BE2C (cell line): ENCODE measurements around the gene GPR3.

ENCODE experiments used
- DNase-seq: peaks from one replicate; pipeline ENCODE4 v3.0.0-alpha.2; 2020
- H3K27me3 ChIP-seq: fragments of 250-450 bp; sonication (Bioruptor Pico); 2 replicates; pipeline ENCODE4 v1.5.1; 2020; ENCODE audit warnings: mild to moderate bottlenecking
- H3K36me3 ChIP-seq: fragments of 250-450 bp; sonication (Bioruptor Pico); 2 replicates; pipeline ENCODE4 v1.5.1; 2020; ENCODE audit warnings: mild to moderate bottlenecking
- H3K4me1 ChIP-seq: fragments of 250-450 bp; sonication (Bioruptor Pico); 2 replicates; pipeline ENCODE4 v1.5.1; 2020
- H3K4me3 ChIP-seq: 2 replicates; pipeline ENCODE4 v1.5.1; 2011; ENCODE audit warnings: low read depth, low read length
- H3K9me3 ChIP-seq: fragments of 250-450 bp; sonication (Bioruptor Pico); 2 replicates; pipeline ENCODE4 v1.5.1; 2020
- CTCF ChIP-seq: IDR thresholded peaks from 2 replicates; pipeline ENCODE4 v1.5.1; 2012; ENCODE audit warnings: mild to moderate bottlenecking, low read depth, low read length

The GPR3 gene

GRCh38 chr1:27393641-27394281, 1.3 kb downstream of the GPR3 start:
- no peak overlapping the region for H3K4me3 ChIP-seq
- H3K36me3 ChIP-seq, result no peaks in the 10 kb centered on the region
- no peaks in the 10 kb centered on the region for H3K27me3 ChIP-seq
- peaks cover 4% of the 10 kb centered on the region; the same call in 1 of the 2 replicates for H3K4me1 ChIP-seq
- TF ChIP-seq CTCF, result no peak
- no peaks in the 10 kb centered on the region for H3K9me3 ChIP-seq
- DNase-seq, result no peak

GRCh38 chr1:27394282-27394658, 1.8 kb downstream of the GPR3 start:
- no peak for DNase-seq
- H3K4me1 ChIP-seq, result peaks cover 4% of the 10 kb centered on the region; the same call in 1 of the 2 replicates
- H3K9me3 ChIP-seq, result no peaks in the 10 kb centered on the region
- no peaks in the 10 kb centered on the region for H3K36me3 ChIP-seq
- no peak overlapping the region for H3K4me3 ChIP-seq
- no peak for TF ChIP-seq CTCF
- no peaks in the 10 kb centered on the region for H3K27me3 ChIP-seq

- H3K4me1 ChIP-seq, result peaks cover 4% of the 10 kb centered on the region; the same call in 1 of the 2 replicates
- TF ChIP-seq CTCF, result no peak
- no peak overlapping the region for H3K4me3 ChIP-seq
- DNase-seq, result no peak
- no peaks in the 10 kb centered on the region for H3K36me3 ChIP-seq
- no peaks in the 10 kb centered on the region for H3K9me3 ChIP-seq
- H3K27me3 ChIP-seq, result no peaks in the 10 kb centered on the region
Measured at GRCh38 chr1:27394925-27395324, 2.5 kb downstream of the GPR3 start.

- Histone ChIP-seq H3K36me3 (no peaks in the 10 kb centered on the region), H3K9me3 (no peaks in the 10 kb centered on the region), H3K4me3 (no peak overlapping the region), H3K27me3 (no peaks in the 10 kb centered on the region), H3K4me1 (peaks cover 4% of the 10 kb centered on the region; the same call in 1 of the 2 replicates)
- DNase-seq, result peak; percentile 51
- peak; percentile 79 for TF ChIP-seq CTCF
Measured at GRCh38 chr1:27395441-27396195, 3.2 kb downstream of the GPR3 start.

- Histone ChIP-seq H3K9me3 (no peaks in the 10 kb centered on the region), H3K4me3 (no peak overlapping the region), H3K36me3 (no peaks in the 10 kb centered on the region), H3K27me3 (no peaks in the 10 kb centered on the region), H3K4me1 (peaks cover under 1% of the 10 kb centered on the region; the same call in 1 of the 2 replicates)
- no peak for DNase-seq
- no peak for TF ChIP-seq CTCF
Measured at GRCh38 chr1:27397110-27397509, 4.7 kb downstream of the GPR3 start.

GRCh38 chr1:27397749-27398148, 5.3 kb downstream of the GPR3 start:
- TF ChIP-seq CTCF, result no peak
- DNase-seq, result no peak
- Histone ChIP-seq H3K4me1 (no peaks in the 10 kb centered on the region), H3K4me3 (no peak overlapping the region), H3K9me3 (no peaks in the 10 kb centered on the region), H3K36me3 (no peaks in the 10 kb centered on the region), H3K27me3 (no peaks in the 10 kb centered on the region)
